Measurements from ENCODE around the gene IL22RA2. TPM values are rescaled to one million over a fixed set of nuclear protein-coding genes. Genes with fewer than 3 reads are reported as not detected.

Gene IL22RA2
- polyA plus RNA-seq, 3 donors = not detected

- H3K9me3 Mint-ChIP-seq = peaks cover 9 to 32% (median 23%) of the 10 kb centered on the region in 7 donors
- no peak for DNase-seq
Measured at GRCh38 chr6:137119196-137120104, 54.0 kb downstream of the IL22RA2 start.

GRCh38 chr6:137117581-137117980, 55.9 kb downstream of the IL22RA2 start:
- Mint-ChIP-seq H3K4me3 (no peak overlapping the region), H3K27ac (no peak overlapping the region)
- no CpG with 5 or more reads among the region's 2 CpGs for WGBS (ENCODE audit: insufficient coverage)

More at GRCh38 chr6:137119196-137120104, 54.0 kb downstream of the IL22RA2 start:
- H3K4me1 Mint-ChIP-seq = peaks cover 2% of the 10 kb centered on the region
- no peaks in the 10 kb centered on the region for H3K36me3 ChIP-seq (replicated peaks in 1 of 2; ENCODE audit: control insufficient read depth in 1 of 2, insufficient read depth in 2 of 2, low read length in 2 of 2)
- TF ChIP-seq, protein P1, sequence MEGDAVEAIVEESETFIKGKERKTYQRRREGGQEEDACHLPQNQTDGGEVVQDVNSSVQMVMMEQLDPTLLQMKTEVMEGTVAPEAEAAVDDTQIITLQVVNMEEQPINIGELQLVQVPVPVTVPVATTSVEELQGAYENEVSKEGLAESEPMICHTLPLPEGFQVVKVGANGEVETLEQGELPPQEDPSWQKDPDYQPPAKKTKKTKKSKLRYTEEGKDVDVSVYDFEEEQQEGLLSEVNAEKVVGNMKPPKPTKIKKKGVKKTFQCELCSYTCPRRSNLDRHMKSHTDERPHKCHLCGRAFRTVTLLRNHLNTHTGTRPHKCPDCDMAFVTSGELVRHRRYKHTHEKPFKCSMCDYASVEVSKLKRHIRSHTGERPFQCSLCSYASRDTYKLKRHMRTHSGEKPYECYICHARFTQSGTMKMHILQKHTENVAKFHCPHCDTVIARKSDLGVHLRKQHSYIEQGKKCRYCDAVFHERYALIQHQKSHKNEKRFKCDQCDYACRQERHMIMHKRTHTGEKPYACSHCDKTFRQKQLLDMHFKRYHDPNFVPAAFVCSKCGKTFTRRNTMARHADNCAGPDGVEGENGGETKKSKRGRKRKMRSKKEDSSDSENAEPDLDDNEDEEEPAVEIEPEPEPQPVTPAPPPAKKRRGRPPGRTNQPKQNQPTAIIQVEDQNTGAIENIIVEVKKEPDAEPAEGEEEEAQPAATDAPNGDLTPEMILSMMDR (IDR thresholded peaks at IDR 0.05) = no peak
- no peak overlapping the region for H3K9ac ChIP-seq (ENCODE audit: insufficient read depth, low read length, poor library complexity, severe bottlenecking)
- H3K27ac Mint-ChIP-seq = no peak overlapping the region
- no peak overlapping the region for H3K4me2 ChIP-seq (replicated peaks; ENCODE audit: extremely low read depth, low read length, poor library complexity, severe bottlenecking)
- no peak overlapping the region for H3K27ac ChIP-seq (ENCODE audit: low read depth in 1 of 2, low read length in 2 of 2)
- H3K79me2 ChIP-seq (ENCODE audit: insufficient read depth, low read length) = no peaks in the 10 kb centered on the region
- H4K20me1 ChIP-seq (ENCODE audit: insufficient read depth, low read length) = no peaks in the 10 kb centered on the region
- peaks cover 0 to 4% (median 3%) of the 10 kb centered on the region in 3 donors for H3K27me3 Mint-ChIP-seq (ENCODE audit: low read depth in 3 of 3)
- no peak overlapping the region for H3K4me3 Mint-ChIP-seq
- no peak overlapping the region for H3K4me3 ChIP-seq (replicated peaks in 1 of 3; ENCODE audit: low read depth in 2 of 3, low read length in 3 of 3)
- H3K36me3 Mint-ChIP-seq = no peaks in the 10 kb centered on the region
- H3K27me3 ChIP-seq (ENCODE audit: control insufficient read depth in 2 of 2, insufficient read depth in 2 of 2, low read length in 2 of 2) = no peaks in the 10 kb centered on the region
- no CpG with 5 or more reads among the region's 4 CpGs for WGBS (ENCODE audit: insufficient coverage)
- peaks cover 5 to 20% of the 10 kb centered on the region in 2 donors for H3K9me3 ChIP-seq (replicated peaks in 1 of 2; ENCODE audit: control insufficient read depth in 1 of 2, insufficient read depth in 1 of 2, low read length in 2 of 2)
- intact Hi-C loops (cut with micrococcal nuclease) = no loop called here
- H3K4me1 ChIP-seq (ENCODE audit: control insufficient read depth in 1 of 2, insufficient read depth in 2 of 2, low read length in 2 of 2) = no peaks in the 10 kb centered on the region
- H2AFZ ChIP-seq (ENCODE audit: insufficient read depth, low read depth, low read length, poor library complexity, severe bottlenecking) = no peak overlapping the region

More at GRCh38 chr6:137117581-137117980, 55.9 kb downstream of the IL22RA2 start:
- H3K9me3 ChIP-seq (replicated peaks in 1 of 2; ENCODE audit: control insufficient read depth in 1 of 2, insufficient read depth in 1 of 2, low read length in 2 of 2) = peaks cover 5 to 20% of the 10 kb centered on the region in 2 donors
- Mint-ChIP-seq H3K9me3 (peaks cover 9 to 32% (median 22%) of the 10 kb centered on the region in 7 donors), H3K36me3 (no peaks in the 10 kb centered on the region), H3K4me1 (peaks cover 2% of the 10 kb centered on the region), H3K27me3 (ENCODE audit: low read depth in 3 of 3) (peaks cover 0 to 4% (median 3%) of the 10 kb centered on the region in 3 donors)
- TF ChIP-seq, protein P1 (IDR thresholded peaks at IDR 0.05) = no peak
- H4K20me1 ChIP-seq (ENCODE audit: insufficient read depth, low read length) = no peaks in the 10 kb centered on the region
- DNase-seq = no peak
- intact Hi-C loops (cut with micrococcal nuclease) = no loop called here
- no peak overlapping the region for H3K4me2 ChIP-seq (replicated peaks; ENCODE audit: extremely low read depth, low read length, poor library complexity, severe bottlenecking)
- no peaks in the 10 kb centered on the region for H3K79me2 ChIP-seq (ENCODE audit: insufficient read depth, low read length)
- no peak overlapping the region for H3K4me3 ChIP-seq (replicated peaks in 1 of 3; ENCODE audit: low read depth in 2 of 3, low read length in 3 of 3)
- no peak overlapping the region for H3K27ac ChIP-seq (ENCODE audit: low read depth in 1 of 2, low read length in 2 of 2)
- no peaks in the 10 kb centered on the region for H3K4me1 ChIP-seq (ENCODE audit: control insufficient read depth in 1 of 2, insufficient read depth in 2 of 2, low read length in 2 of 2)
- H3K36me3 ChIP-seq (replicated peaks in 1 of 2; ENCODE audit: control insufficient read depth in 1 of 2, insufficient read depth in 2 of 2, low read length in 2 of 2) = no peaks in the 10 kb centered on the region
- no peak overlapping the region for H3K9ac ChIP-seq (ENCODE audit: insufficient read depth, low read length, poor library complexity, severe bottlenecking)
- no peaks in the 10 kb centered on the region for H3K27me3 ChIP-seq (ENCODE audit: control insufficient read depth in 2 of 2, insufficient read depth in 2 of 2, low read length in 2 of 2)
- no peak overlapping the region for H2AFZ ChIP-seq (ENCODE audit: insufficient read depth, low read depth, low read length, poor library complexity, severe bottlenecking)

All from CD14-positive monocyte (primary cell).